Nephron progenitor cell (in vitro differentiated cells): ENCODE data around the gene PXK.

Experiments used
- DNase-seq: peaks from one replicate; pipeline ENCODE4 v3.0.0; 2021
- H3K27ac Mint-ChIP-seq: 2 replicates; pipeline ENCODE4 v1.8.0; 2021; ENCODE audit warnings: mild to moderate bottlenecking, moderate library complexity, mixed read lengths
- H3K27me3 Mint-ChIP-seq: 2 replicates; pipeline ENCODE4 v1.8.0; 2021; ENCODE audit warnings: mild to moderate bottlenecking, low read depth, mixed read lengths; ENCODE audit not compliant: poor library complexity
- H3K36me3 Mint-ChIP-seq: 2 replicates; pipeline ENCODE4 v1.8.0; 2021; ENCODE audit warnings: low read depth, mixed read lengths
- H3K4me1 Mint-ChIP-seq: 2 replicates; pipeline ENCODE4 v1.8.0; 2021; ENCODE audit warnings: mixed read lengths
- H3K4me3 Mint-ChIP-seq: 2 replicates; pipeline ENCODE4 v1.8.0; 2021; ENCODE audit warnings: mild to moderate bottlenecking, moderate library complexity, mixed read lengths
- H3K9me3 Mint-ChIP-seq: 2 replicates; pipeline ENCODE4 v1.8.0; 2021; ENCODE audit warnings: mild to moderate bottlenecking, moderate library complexity, mixed read lengths
- CTCF ChIP-seq: fragments of 200-600 bp; sonication (generic); IDR thresholded peaks from 2 replicates; pipeline ENCODE4 v1.5.0; 2021; ENCODE audit warnings: antibody characterized with exemption

PXK gene

GRCh38 chr3:58409663-58410062 lies 77.0 kb downstream of the PXK start:
- Mint-ChIP-seq H3K9me3 (peaks cover 3% of the 10 kb centered on the region), H3K4me1 (peaks cover 34% of the 10 kb centered on the region), H3K27me3 (peaks cover 5% of the 10 kb centered on the region), H3K36me3 (peaks cover 23% of the 10 kb centered on the region), H3K4me3 (no peak overlapping the region), H3K27ac (peak overlapping the region; percentile 20)
- TF ChIP-seq CTCF = no peak
- DNase-seq = no peak

GRCh38 chr3:58411036-58411435 lies 78.3 kb downstream of the PXK start:
- peaks cover 46% of the 10 kb centered on the region for H3K4me1 Mint-ChIP-seq
- peaks cover 3% of the 10 kb centered on the region for H3K9me3 Mint-ChIP-seq
- no peak overlapping the region for H3K4me3 Mint-ChIP-seq
- H3K27me3 Mint-ChIP-seq = peaks cover 5% of the 10 kb centered on the region
- TF ChIP-seq CTCF = no peak
- peaks cover 23% of the 10 kb centered on the region for H3K36me3 Mint-ChIP-seq
- H3K27ac Mint-ChIP-seq = peak overlapping the region; percentile 71
- DNase-seq = no peak

GRCh38 chr3:58411851-58412830 lies 79.4 kb downstream of the PXK start:
- H3K9me3 Mint-ChIP-seq = peaks cover 3% of the 10 kb centered on the region
- H3K27me3 Mint-ChIP-seq = peaks cover 5% of the 10 kb centered on the region
- peaks cover 16% of the 10 kb centered on the region for H3K36me3 Mint-ChIP-seq
- DNase-seq = no peak
- no peak for TF ChIP-seq CTCF
- peak overlapping the region; percentile 62 for H3K27ac Mint-ChIP-seq
- H3K4me3 Mint-ChIP-seq = no peak overlapping the region
- H3K4me1 Mint-ChIP-seq = peaks cover 44% of the 10 kb centered on the region

GRCh38 chr3:58414538-58415197 lies 82.0 kb downstream of the PXK start:
- TF ChIP-seq CTCF = peak; percentile 62
- H3K9me3 Mint-ChIP-seq = no peaks in the 10 kb centered on the region
- peaks cover 5% of the 10 kb centered on the region for H3K27me3 Mint-ChIP-seq
- no peak overlapping the region for H3K4me3 Mint-ChIP-seq
- H3K27ac Mint-ChIP-seq = no peak overlapping the region
- peak; percentile 34 for DNase-seq
- H3K36me3 Mint-ChIP-seq = peaks cover 4% of the 10 kb centered on the region
- H3K4me1 Mint-ChIP-seq = peaks cover 49% of the 10 kb centered on the region

- peak overlapping the region; percentile 45 for H3K27ac Mint-ChIP-seq
Measured at GRCh38 chr3:58416191-58416590, 83.5 kb downstream of the PXK start.

More at GRCh38 chr3:58416191-58416590, 83.5 kb downstream of the PXK start:
- Mint-ChIP-seq H3K4me3 (no peak overlapping the region), H3K9me3 (no peaks in the 10 kb centered on the region), H3K4me1 (peaks cover 49% of the 10 kb centered on the region), H3K36me3 (peaks cover 4% of the 10 kb centered on the region), H3K27me3 (peaks cover 5% of the 10 kb centered on the region)
- TF ChIP-seq CTCF = no peak
- no peak for DNase-seq
